Activated naive CD8-positive, alpha-beta T cell treated with anti-CD3 and anti-CD28 coated beads, Interleukin-2, amount 50 U/mL, for 16 hours (primary cell): ENCODE measurements around the gene RNF187.

Experiments used
- DNase-seq: peaks from one replicate; pipeline ENCODE4 v3.0.0-alpha.2; 2020; ENCODE audit warnings: low read depth, low spot score

The RNF187 gene

GRCh38 chr1:228508840-228509415, 21.7 kb downstream of the RNF187 start:
- no peak for DNase-seq

DNA sequence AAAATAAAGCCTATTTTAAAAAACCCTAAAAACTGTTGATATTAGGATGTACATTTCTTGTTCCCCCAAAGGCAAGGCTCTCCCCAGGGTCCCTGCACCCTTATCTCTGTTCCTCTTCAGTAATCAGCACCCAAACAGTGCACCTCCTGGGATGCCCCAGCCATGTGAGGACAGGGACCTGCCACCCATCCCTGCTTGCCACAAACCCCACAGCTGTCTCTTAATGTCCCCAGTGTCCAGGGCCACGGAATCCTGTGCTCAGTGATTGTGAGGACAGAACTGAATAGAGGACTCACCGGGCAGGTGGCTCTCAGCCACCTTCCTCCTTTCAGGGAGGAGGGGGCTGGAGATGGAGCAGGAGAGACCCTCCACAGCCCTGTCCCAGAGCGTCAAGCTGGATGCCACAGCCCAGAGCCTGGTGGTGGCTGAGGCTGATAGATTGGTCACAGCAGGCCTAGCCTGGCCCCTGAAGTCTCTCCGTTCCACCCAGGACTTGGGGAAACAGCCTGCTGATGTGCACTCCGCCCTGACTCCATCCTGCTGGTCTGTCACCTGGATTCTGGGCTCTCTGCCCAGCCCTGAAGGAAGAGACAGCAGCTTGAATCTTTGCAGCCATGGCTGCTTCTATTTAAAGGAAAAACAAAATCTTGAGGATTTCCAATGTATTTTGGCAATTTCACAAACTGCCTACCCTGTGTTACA, 23.1 kb downstream of the RNF187 start:
- DNase-seq: no peak

DNA sequence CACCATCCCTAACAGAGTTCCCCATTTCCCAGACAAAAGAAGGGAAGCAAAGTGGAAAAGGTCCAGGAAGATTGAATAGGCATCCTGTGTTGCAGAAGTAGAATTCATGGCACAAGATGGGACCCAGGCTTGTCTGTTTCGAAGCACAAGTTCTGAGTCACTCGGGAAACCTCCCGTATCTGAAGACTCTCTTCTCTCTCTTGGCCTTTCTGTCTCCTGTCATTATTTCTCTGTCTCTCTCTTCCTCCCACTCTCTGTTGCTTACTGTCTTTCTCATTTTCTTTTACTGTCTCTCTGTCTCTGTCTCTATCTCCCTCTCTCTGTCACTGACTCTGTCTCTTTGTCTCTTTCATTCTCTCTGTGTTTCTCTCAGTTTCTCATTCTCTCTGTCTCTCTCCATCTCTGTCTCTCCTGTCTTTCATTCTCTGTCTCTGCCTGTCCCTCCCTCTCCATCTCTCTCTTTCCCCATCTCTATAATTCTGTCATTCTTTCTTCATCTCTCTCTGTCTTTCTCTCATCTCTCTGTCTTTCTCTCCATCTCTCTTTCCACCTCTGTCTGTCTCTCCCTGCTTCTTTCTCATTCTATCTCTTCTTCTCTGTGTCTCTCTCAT, 23.7 kb downstream of the RNF187 start:
- no peak for DNase-seq

GRCh38 chr1:228511546-228512445, 24.6 kb downstream of the RNF187 start:
- DNase-seq: no peak

DNA sequence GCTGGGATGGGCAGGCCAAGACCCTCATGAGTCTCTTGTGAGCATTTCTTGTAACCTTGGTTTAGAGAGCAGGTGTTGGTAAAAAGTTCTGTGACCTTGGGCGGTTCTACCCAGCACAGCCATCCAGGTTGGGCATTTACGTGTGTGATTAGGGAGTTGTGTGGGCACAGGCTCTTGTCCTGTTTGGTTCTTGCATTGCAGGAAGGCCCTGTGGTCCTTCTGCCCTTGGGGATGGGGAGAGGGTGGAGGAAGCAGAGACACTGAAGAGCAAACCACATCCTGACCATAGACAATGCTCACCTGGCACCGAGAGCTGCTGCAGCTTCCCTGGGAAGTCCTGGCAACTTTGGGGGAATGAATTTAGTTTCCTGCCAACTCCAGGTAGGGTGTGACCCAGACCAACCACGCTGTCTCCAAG, 25.6 kb downstream of the RNF187 start:
- no peak for DNase-seq

GRCh38 chr1:228513236-228513900, 26.2 kb downstream of the RNF187 start:
- DNase-seq: no peak

GRCh38 chr1:228514421-228514820, 27.2 kb downstream of the RNF187 start:
- DNase-seq: no peak

DNA sequence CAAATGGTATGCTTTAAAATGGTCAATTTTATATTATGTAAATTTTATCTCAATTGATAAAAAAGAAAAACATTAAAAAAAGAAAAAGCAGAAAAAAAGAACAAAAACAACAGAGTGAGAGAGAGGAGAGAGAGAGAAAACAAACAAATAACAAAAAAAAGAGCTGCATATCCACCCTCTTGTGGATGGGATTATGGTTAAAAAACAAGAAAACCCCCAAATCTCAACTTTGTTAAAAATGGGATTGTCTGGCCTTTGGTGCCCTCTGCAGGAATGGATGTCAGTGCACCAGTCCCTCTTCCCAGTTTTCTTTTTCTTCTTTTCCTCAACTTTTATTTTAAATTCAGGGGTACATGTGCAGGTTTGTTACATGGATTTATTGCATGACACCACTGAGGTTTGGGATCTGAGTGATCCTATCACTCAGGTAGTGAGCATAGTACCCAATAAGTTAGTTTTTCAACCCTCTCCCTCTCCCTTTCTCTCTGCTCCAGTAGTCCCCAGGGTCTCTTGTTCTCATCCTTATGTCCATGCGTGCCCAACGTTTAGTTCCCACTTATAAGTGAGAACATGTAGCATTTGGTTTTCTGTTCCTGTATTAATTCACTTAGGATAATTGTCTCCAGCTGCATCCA, 28.1 kb downstream of the RNF187 start:
- no peak for DNase-seq

- no peak for DNase-seq
Measured at GRCh38 chr1:228517655-228518054, 30.5 kb downstream of the RNF187 start.

- no peak for DNase-seq
Measured at GRCh38 chr1:228527596-228527995, 40.4 kb downstream of the RNF187 start.

DNA sequence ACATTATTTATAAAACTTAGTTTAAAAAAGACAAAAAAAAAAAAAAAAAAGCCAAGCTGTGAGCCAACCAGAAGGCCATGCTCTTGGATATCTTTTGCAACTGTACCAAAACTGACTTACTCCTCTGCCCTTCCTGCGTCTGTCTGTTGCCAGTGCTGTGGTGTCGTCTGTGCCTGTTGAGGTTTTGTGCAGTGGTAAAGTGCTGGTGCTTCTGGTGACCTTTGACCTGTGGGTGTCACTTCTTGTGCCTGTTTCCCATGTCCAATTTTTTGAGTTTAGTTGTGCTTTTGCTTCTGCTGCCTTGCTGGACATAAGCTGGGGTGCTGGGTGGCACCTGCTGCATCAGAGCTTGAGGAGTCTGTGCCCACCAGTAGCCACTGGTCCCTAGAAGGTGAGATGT, 41.4 kb downstream of the RNF187 start:
- no peak for DNase-seq

DNA sequence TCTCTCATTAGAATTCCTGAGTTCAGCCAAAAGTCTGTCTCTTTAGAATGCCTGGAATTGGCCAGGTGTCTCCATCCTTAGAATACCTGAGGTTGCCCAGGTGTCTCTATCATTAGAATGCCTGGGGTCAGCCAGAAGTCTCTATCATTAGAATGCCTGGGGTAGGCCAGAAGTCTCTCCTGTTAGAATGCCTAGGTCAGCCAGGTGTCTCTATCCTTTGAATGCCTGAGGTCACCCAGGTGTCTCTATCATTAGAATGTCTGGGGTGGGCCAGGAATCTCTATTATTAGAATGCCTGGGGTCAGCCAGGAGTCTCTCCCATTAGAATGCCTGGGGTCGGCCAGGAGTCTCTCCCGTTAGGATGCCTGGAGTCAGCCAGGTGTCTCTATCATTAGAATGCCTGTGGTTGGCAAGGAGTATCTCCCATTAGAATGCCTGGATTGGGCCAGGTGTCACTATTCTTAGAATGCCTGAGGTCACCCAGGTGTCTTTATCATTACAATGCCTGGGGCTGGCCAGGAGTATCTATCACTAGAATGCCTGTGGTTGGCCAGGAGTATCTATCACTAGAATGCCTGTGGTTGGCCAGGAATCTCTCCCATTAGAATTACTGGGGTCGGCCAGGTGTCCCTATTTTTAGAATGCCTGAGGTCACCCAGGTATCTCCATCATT, 43.0 kb downstream of the RNF187 start:
- DNase-seq: no peak

DNA sequence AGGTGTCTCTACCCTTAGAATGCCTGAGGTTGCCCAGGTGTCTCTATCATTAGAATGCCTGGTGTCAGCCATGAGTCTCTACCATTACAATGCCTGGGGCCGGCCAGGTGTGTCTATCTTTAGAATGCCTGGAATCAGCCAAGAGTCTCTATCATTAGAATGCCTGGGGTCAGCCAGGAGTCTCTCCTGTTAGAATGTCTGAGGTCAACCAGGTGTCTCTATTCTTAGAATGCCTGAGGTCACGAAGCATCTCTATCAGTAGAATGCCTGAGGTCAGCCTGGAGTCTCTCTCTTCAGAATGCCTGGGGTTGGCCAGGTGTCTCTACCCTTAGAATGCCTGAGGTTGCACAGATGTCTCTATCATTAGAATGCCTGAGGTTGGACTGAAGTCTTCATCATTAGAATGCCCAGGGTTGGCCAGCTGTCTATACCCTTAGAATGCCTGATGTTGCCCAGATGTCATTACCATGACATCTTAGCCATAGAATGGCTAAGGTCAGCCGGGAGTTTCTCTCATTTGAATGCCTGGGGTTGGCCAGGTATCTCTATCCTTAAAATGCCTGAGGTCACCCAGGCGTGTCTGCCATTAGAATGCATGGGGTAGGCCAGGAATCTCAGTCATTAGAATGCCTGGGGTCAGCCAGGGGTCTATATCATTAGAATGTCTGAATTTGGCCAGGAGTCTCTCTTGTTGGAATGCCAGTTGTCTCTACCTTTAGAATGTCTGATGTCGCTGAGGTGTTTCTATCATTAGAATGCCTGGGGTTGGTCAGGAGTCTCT, 44.0 kb downstream of the RNF187 start:
- no peak for DNase-seq

GRCh38 chr1:228538831-228539230, 51.6 kb downstream of the RNF187 start:
- no peak for DNase-seq

- DNase-seq: no peak
Measured at GRCh38 chr1:228540161-228540917, 53.2 kb downstream of the RNF187 start.

DNA sequence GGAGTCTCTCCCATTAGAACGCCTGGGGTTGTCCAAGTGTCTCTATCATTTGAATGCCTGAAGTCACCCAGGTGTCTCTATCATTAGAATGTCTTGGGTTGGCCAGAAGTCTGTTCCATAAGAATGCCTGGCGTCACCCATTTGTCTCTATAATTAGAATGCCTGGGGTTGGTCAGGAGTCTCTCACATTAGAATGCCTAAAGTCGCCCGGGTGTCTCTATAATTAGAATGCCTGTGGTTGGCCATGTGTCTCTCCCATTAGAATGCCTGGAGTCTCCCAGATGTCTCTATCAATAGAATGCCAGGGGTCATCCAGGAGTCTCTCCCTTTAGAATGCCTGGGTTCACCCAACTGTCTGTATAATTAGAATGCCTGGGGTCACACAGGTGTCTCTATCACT, 54.5 kb downstream of the RNF187 start:
- DNase-seq: no peak

GRCh38 chr1:228542376-228542775, 55.2 kb downstream of the RNF187 start:
- DNase-seq: no peak

- DNase-seq: no peak
Measured at GRCh38 chr1:228542981-228543380, 55.8 kb downstream of the RNF187 start.

GRCh38 chr1:228543396-228543795, 56.2 kb downstream of the RNF187 start:
- no peak for DNase-seq
